ENCODE results near the gene LCNL1.

GRCh38 chr9:136988872-136989271, 6.1 kb downstream of the LCNL1 start:
- TF ChIP-seq, protein P1, sequence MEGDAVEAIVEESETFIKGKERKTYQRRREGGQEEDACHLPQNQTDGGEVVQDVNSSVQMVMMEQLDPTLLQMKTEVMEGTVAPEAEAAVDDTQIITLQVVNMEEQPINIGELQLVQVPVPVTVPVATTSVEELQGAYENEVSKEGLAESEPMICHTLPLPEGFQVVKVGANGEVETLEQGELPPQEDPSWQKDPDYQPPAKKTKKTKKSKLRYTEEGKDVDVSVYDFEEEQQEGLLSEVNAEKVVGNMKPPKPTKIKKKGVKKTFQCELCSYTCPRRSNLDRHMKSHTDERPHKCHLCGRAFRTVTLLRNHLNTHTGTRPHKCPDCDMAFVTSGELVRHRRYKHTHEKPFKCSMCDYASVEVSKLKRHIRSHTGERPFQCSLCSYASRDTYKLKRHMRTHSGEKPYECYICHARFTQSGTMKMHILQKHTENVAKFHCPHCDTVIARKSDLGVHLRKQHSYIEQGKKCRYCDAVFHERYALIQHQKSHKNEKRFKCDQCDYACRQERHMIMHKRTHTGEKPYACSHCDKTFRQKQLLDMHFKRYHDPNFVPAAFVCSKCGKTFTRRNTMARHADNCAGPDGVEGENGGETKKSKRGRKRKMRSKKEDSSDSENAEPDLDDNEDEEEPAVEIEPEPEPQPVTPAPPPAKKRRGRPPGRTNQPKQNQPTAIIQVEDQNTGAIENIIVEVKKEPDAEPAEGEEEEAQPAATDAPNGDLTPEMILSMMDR (IDR thresholded peaks at IDR 0.05; ENCODE audit: low read depth, low read length, poor library complexity, severe bottlenecking), result no peak
- no peak for TF ChIP-seq EZH2phosphoT487 (IDR thresholded peaks at IDR 0.05; ENCODE audit: borderline replicate concordance, low read length)

All from DOHH2 (cell line).